ENCODE measurements around the gene NT5DC2. TPM values are rescaled to one million over a fixed set of nuclear protein-coding genes. Genes with fewer than 3 reads are reported as not detected.

NT5DC2 gene
- total and polyA plus RNA-seq, 10 of the 15 experiments (the other 5 are each of a cell fraction or from before 2014, with no cell fraction given), result 21.6 to 135 (median 66.8) TPM

DNA sequence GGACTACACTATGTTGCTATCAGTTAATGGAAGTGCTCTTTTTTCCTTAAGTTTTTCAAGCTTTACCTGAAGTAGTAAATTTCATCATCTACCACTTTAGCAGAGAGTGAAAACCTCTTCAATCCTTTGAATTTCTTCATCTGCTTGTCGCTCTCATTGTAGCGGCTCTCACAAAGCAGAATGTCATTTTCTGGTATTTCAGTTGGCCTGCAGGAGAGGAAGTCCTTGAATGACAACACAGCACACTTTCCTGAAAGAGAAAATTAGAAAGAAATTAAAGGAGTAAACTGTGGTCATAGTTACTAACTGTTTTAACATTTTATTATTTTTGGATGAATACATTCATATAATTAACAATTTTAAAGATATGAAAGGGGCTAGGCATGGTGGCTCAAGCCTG, 30.3 kb upstream of the NT5DC2 start:
- Histone ChIP-seq H3K4me2 (ENCODE audit: control insufficient read depth, insufficient read depth) (no peak overlapping the region), H3K27ac (ENCODE audit: control insufficient read depth, insufficient read depth) (no peak overlapping the region), H3K4me1 (ENCODE audit: control insufficient read depth, insufficient read depth, low read length) (no peaks in the 10 kb centered on the region), H3K79me2 (ENCODE audit: control insufficient read depth, insufficient read depth, low read length) (no peaks in the 10 kb centered on the region), H3K36me3 (ENCODE audit: control insufficient read depth in 2 of 2, insufficient read depth in 2 of 2, low read length in 1 of 2) (peaks cover 3 to 29% of the 10 kb centered on the region in 2 experiments; a peak in 3 of 4 replicates), H3K4me3 (no peak overlapping the region), H3K9me3 (replicated peaks; ENCODE audit: control insufficient read depth, insufficient read depth, low read length) (no peaks in the 10 kb centered on the region), H3K9ac (ENCODE audit: control insufficient read depth, insufficient read depth, low read length) (no peak overlapping the region), H3K27me3 (replicated peaks in 1 of 2; ENCODE audit: control insufficient read depth in 2 of 2, insufficient read depth in 2 of 2, low read length in 1 of 2) (no peaks in the 10 kb centered on the region), H2AFZ (ENCODE audit: control insufficient read depth, low read depth, low read length) (no peak overlapping the region), H4K20me1 (ENCODE audit: control insufficient read depth, insufficient read depth) (no peaks in the 10 kb centered on the region)
- no TSS peak for BruUV-seq (replicated peaks)
- ChIA-PET POLR2A (interaction anchor here (0.6 kb wide), 1 partner anchor 67 kb away, joined by 4 read pairs; no protein-coding TSS in a partner anchor), SMC1A (ENCODE audit: uncharacterized antibody, unreplicated experiment) (no interaction called here), RAD21 (ENCODE audit: unreplicated experiment) (no interaction called here), CTCF (interaction anchor here (0.7 to 1.2 kb wide), 2 partner anchors 19 to 32 kb away, joined by 3 read pairs; no protein-coding TSS in a partner anchor)
- TF ChIP-seq CBX5 (IDR thresholded peaks at IDR 0.05; ENCODE audit: low read depth) (no peak), ZSCAN29 (IDR thresholded peaks at IDR 0.05) (no peak), KDM1A (IDR thresholded peaks at IDR 0.05; ENCODE audit: borderline replicate concordance) (no peak), RFX5 (IDR thresholded peaks at IDR 0.05; ENCODE audit: low read depth, low read length) (no peak), JUNB (IDR thresholded peaks at IDR 0.05) (no peak), CBX3 (IDR thresholded peaks at IDR 0.05; ENCODE audit: borderline replicate concordance, low read depth) (no peak), RAD21 (IDR thresholded peaks at IDR 0.05; ENCODE audit: insufficient read depth, low read depth, low read length) (no peak), NFYA (IDR thresholded peaks at IDR 0.05; ENCODE audit: borderline replicate concordance, low read depth, low read length) (no peak), NFXL1 (IDR thresholded peaks at IDR 0.05; ENCODE audit: borderline replicate concordance) (no peak), POLR2AphosphoS2 (IDR thresholded peaks at IDR 0.05; ENCODE audit: low read depth, low read length) (no peak), MYC (IDR thresholded peaks at IDR 0.05; ENCODE audit: insufficient read depth, insufficient read length, insufficient replicate concordance, low read length, severe bottlenecking) (no peak), SIX5 (IDR thresholded peaks at IDR 0.05; ENCODE audit: low read depth, low read length, severe bottlenecking) (no peak), WRNIP1 (IDR thresholded peaks at IDR 0.05; ENCODE audit: borderline replicate concordance, low read depth, low read length) (no peak), NBN (IDR thresholded peaks at IDR 0.05) (no peak), STAT1 (conservative IDR thresholded peaks at IDR 0.05) (no peak)
- TF ChIP-seq, protein P1, sequence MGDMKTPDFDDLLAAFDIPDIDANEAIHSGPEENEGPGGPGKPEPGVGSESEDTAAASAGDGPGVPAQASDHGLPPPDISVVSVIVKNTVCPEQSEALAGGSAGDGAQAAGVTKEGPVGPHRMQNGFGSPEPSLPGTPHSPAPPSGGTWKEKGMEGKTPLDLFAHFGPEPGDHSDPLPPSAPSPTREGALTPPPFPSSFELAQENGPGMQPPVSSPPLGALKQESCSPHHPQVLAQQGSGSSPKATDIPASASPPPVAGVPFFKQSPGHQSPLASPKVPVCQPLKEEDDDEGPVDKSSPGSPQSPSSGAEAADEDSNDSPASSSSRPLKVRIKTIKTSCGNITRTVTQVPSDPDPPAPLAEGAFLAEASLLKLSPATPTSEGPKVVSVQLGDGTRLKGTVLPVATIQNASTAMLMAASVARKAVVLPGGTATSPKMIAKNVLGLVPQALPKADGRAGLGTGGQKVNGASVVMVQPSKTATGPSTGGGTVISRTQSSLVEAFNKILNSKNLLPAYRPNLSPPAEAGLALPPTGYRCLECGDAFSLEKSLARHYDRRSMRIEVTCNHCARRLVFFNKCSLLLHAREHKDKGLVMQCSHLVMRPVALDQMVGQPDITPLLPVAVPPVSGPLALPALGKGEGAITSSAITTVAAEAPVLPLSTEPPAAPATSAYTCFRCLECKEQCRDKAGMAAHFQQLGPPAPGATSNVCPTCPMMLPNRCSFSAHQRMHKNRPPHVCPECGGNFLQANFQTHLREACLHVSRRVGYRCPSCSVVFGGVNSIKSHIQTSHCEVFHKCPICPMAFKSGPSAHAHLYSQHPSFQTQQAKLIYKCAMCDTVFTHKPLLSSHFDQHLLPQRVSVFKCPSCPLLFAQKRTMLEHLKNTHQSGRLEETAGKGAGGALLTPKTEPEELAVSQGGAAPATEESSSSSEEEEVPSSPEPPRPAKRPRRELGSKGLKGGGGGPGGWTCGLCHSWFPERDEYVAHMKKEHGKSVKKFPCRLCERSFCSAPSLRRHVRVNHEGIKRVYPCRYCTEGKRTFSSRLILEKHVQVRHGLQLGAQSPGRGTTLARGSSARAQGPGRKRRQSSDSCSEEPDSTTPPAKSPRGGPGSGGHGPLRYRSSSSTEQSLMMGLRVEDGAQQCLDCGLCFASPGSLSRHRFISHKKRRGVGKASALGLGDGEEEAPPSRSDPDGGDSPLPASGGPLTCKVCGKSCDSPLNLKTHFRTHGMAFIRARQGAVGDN (IDR thresholded peaks at IDR 0.05), result no peak
- TF ChIP-seq, protein P2, sequence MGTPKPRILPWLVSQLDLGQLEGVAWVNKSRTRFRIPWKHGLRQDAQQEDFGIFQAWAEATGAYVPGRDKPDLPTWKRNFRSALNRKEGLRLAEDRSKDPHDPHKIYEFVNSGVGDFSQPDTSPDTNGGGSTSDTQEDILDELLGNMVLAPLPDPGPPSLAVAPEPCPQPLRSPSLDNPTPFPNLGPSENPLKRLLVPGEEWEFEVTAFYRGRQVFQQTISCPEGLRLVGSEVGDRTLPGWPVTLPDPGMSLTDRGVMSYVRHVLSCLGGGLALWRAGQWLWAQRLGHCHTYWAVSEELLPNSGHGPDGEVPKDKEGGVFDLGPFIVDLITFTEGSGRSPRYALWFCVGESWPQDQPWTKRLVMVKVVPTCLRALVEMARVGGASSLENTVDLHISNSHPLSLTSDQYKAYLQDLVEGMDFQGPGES (IDR thresholded peaks at IDR 0.05), result no peak
- TF ChIP-seq, protein P3, sequence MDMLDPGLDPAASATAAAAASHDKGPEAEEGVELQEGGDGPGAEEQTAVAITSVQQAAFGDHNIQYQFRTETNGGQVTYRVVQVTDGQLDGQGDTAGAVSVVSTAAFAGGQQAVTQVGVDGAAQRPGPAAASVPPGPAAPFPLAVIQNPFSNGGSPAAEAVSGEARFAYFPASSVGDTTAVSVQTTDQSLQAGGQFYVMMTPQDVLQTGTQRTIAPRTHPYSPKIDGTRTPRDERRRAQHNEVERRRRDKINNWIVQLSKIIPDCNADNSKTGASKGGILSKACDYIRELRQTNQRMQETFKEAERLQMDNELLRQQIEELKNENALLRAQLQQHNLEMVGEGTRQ (IDR thresholded peaks at IDR 0.05; ENCODE audit: borderline replicate concordance, low read depth, low read length), result no peak
- intact Hi-C loops (cut with micrococcal nuclease; ENCODE audit: unreplicated experiment), result no loop called here
- WGBS (ENCODE audit: insufficient coverage, insufficient replicate concordance, low lambda C conversion rate, missing lambda C conversion rate), result 100% methylated on average over 2 of the region's 2 CpGs
- FAIRE-seq (no peak), ATAC-seq (no peak), DNase-seq (ENCODE audit: low read depth, low spot score) (no peak)
- in situ Hi-C loops (cut with MboI), result no loop called here
